H1 (cell line): ENCODE data around the gene COX7C. TPM values are rescaled to one million over a fixed set of nuclear protein-coding genes. Genes with fewer than 3 reads are reported as not detected.

Experiments
- CHD2 ChIP-seq: IDR thresholded peaks from 2 replicates; pipeline ENCODE4 v1.6.1; 2012; ENCODE audit warnings: low read length, improper control_type of control experiment
- CTBP2 ChIP-seq: IDR thresholded peaks from 2 replicates; pipeline ENCODE4 v1.7.0; 2011; ENCODE audit warnings: borderline replicate concordance, mild to moderate bottlenecking, moderate library complexity, mixed read lengths, low read length; ENCODE audit not compliant: insufficient read depth, insufficient read length
- EP300 ChIP-seq, 2 experiments: IDR thresholded peaks; 1 replicate in 1 of 2; 2 replicates in 1 of 2; pipeline ENCODE4 v1.6.1; 2011 to 2012; ENCODE audit warnings: low read depth in 2 of 2, low read length in 2 of 2, mild to moderate bottlenecking in 2 of 2, borderline replicate concordance in 1 of 2, inconsistent platforms in 1 of 2, moderate library complexity in 1 of 2
- FOSL1 ChIP-seq: IDR thresholded peaks from 2 replicates; pipeline ENCODE4 v1.6.1; 2011; ENCODE audit warnings: mild to moderate bottlenecking, low read depth, low read length, moderate library complexity; ENCODE audit not compliant: insufficient read depth
- SUZ12 ChIP-seq: fragments of 200-600 bp; sonication (generic); IDR thresholded peaks from 2 replicates; pipeline ENCODE4 v1.6.1; 2012; ENCODE audit warnings: mild to moderate bottlenecking, inconsistent platforms, low read length, moderate library complexity, mixed read lengths
- TBP ChIP-seq: IDR thresholded peaks from 2 replicates; pipeline ENCODE4 v1.6.1; 2011; ENCODE audit warnings: low read depth, low read length, improper control_type of control experiment
- ZNF274 ChIP-seq: IDR thresholded peaks from 2 replicates; pipeline ENCODE4 v1.7.0; 2012; ENCODE audit warnings: low read length, borderline replicate concordance; ENCODE audit errors: extremely low read depth
- polyA plus RNA-seq, 7 experiments: library from polyadenylated mRNA; depleted of rRNA in 3 of 7; stranded (reverse) in 5 of 7; unstranded in 2 of 7; fragments of >200 nt in 5 of 7; fragments of 200-250 nt in 2 of 7; gene quantifications; 1 replicate in 5 of 7; 2 replicates in 1 of 7; 4 replicates in 1 of 7; pipeline versions ENCODE4 v1.2.1 to v1.2.3, GENCODE V29; 2011 to 2013; ENCODE audit warnings: missing spikeins in 2 of 7, mixed read lengths in 2 of 7
- total RNA-seq: library from RNA; stranded (reverse); fragmentation: NEBNext Ultra II Directional; extraction: Animal tissue kit (Norgen Biotek cat#: 25700); gene quantifications from 2 replicates; pipeline ENCODE4 v1.2.1, GENCODE V29; 2021
- TF ChIP-seq, protein P1 (sequence below): fragments of 300-600 bp; sonication (generic); IDR thresholded peaks from 2 replicates; pipeline ENCODE4 v1.7.1; 2012; ENCODE audit warnings: low read length, moderate library complexity, mild to moderate bottlenecking, inconsistent platforms; ENCODE audit not compliant: insufficient replicate concordance

The COX7C gene
- total and polyA plus RNA-seq, 2 of the 8 experiments (the other 6 are each of a cell fraction or from before 2014, with no cell fraction given) = 1,059 to 1,207 TPM

DNA sequence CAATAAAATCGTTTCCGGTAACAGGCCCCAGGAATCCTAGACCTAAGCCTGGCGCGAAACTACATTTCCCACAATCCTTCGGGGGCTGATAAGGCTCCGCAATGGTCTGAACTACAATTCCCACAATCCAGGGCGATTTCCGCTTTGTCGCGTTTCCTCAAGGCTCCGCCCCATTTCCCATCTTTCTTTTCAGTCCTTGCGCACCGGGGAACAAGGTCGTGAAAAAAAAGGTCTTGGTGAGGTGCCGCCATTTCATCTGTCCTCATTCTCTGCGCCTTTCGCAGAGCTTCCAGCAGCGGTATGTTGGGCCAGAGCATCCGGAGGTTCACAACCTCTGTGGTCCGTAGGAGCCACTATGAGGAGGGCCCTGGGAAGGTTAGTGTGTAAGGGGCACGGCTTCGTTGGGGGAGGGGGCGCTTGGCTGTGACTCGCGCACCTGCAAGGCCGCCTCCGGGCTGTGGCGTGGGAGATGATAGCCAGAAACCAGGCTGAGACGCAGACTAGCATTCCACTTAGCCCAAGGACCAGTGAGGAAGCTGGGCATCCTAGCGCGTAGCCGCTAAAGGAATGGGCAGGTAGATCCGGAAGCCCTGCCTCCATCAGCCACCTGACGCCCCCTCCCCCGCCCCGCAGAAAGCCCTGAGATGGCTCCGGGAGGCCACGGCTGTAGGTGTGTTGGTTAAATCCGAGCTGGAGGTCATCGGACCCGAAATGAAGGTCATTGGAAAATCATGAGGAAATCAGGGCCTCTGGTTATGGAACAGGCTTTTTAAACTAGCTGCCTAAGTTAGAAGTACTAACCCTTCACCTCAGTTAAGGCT, at the start of gene COX7C (continued):
- TF ChIP-seq CTBP2 (no peak), SUZ12 (no peak), TBP (peak; percentile 90), ZNF274 (no peak), FOSL1 (no peak), CHD2 (0 out of 2 replicates have a peak, but pooled peaks have one; percentile 11), EP300 (IDR thresholded peaks at IDR 0.05; ENCODE audit: borderline replicate concordance in 1 of 2, low read depth in 2 of 2, low read length in 2 of 2) (0 out of 3 replicates have a peak, but pooled peaks of 1 of the 2 experiments have one; percentile 55)
- TF ChIP-seq, protein P1, sequence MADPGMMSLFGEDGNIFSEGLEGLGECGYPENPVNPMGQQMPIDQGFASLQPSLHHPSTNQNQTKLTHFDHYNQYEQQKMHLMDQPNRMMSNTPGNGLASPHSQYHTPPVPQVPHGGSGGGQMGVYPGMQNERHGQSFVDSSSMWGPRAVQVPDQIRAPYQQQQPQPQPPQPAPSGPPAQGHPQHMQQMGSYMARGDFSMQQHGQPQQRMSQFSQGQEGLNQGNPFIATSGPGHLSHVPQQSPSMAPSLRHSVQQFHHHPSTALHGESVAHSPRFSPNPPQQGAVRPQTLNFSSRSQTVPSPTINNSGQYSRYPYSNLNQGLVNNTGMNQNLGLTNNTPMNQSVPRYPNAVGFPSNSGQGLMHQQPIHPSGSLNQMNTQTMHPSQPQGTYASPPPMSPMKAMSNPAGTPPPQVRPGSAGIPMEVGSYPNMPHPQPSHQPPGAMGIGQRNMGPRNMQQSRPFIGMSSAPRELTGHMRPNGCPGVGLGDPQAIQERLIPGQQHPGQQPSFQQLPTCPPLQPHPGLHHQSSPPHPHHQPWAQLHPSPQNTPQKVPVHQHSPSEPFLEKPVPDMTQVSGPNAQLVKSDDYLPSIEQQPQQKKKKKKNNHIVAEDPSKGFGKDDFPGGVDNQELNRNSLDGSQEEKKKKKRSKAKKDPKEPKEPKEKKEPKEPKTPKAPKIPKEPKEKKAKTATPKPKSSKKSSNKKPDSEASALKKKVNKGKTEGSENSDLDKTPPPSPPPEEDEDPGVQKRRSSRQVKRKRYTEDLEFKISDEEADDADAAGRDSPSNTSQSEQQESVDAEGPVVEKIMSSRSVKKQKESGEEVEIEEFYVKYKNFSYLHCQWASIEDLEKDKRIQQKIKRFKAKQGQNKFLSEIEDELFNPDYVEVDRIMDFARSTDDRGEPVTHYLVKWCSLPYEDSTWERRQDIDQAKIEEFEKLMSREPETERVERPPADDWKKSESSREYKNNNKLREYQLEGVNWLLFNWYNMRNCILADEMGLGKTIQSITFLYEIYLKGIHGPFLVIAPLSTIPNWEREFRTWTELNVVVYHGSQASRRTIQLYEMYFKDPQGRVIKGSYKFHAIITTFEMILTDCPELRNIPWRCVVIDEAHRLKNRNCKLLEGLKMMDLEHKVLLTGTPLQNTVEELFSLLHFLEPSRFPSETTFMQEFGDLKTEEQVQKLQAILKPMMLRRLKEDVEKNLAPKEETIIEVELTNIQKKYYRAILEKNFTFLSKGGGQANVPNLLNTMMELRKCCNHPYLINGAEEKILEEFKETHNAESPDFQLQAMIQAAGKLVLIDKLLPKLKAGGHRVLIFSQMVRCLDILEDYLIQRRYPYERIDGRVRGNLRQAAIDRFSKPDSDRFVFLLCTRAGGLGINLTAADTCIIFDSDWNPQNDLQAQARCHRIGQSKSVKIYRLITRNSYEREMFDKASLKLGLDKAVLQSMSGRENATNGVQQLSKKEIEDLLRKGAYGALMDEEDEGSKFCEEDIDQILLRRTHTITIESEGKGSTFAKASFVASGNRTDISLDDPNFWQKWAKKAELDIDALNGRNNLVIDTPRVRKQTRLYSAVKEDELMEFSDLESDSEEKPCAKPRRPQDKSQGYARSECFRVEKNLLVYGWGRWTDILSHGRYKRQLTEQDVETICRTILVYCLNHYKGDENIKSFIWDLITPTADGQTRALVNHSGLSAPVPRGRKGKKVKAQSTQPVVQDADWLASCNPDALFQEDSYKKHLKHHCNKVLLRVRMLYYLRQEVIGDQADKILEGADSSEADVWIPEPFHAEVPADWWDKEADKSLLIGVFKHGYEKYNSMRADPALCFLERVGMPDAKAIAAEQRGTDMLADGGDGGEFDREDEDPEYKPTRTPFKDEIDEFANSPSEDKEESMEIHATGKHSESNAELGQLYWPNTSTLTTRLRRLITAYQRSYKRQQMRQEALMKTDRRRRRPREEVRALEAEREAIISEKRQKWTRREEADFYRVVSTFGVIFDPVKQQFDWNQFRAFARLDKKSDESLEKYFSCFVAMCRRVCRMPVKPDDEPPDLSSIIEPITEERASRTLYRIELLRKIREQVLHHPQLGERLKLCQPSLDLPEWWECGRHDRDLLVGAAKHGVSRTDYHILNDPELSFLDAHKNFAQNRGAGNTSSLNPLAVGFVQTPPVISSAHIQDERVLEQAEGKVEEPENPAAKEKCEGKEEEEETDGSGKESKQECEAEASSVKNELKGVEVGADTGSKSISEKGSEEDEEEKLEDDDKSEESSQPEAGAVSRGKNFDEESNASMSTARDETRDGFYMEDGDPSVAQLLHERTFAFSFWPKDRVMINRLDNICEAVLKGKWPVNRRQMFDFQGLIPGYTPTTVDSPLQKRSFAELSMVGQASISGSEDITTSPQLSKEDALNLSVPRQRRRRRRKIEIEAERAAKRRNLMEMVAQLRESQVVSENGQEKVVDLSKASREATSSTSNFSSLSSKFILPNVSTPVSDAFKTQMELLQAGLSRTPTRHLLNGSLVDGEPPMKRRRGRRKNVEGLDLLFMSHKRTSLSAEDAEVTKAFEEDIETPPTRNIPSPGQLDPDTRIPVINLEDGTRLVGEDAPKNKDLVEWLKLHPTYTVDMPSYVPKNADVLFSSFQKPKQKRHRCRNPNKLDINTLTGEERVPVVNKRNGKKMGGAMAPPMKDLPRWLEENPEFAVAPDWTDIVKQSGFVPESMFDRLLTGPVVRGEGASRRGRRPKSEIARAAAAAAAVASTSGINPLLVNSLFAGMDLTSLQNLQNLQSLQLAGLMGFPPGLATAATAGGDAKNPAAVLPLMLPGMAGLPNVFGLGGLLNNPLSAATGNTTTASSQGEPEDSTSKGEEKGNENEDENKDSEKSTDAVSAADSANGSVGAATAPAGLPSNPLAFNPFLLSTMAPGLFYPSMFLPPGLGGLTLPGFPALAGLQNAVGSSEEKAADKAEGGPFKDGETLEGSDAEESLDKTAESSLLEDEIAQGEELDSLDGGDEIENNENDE = no peak
